Transverse colon (tissue), 4 donors: Measurements from ENCODE around the gene MAP4K4.

Experiments
- CTCF ChIP-seq, 5 experiments: fragments of 200-600 bp in 3 of 5; fragments of 450-650 bp in 2 of 5; sonication (generic) in 3 of 5; IDR thresholded peaks; 1 replicate in 2 of 5; 2 replicates in 3 of 5; pipeline ENCODE4 v1.5.1; 2016 to 2017; ENCODE audit warnings: antibody characterized with exemption in 5 of 5, inconsistent platforms in 3 of 5, mild to moderate bottlenecking in 2 of 5, moderate library complexity in 1 of 5
- EP300 ChIP-seq: sonication (generic); formaldehyde crosslinking; IDR thresholded peaks from one replicate; pipeline ENCODE4 v1.6.1; 2017; ENCODE audit warnings: antibody characterized with exemption, low read depth
- POLR2AphosphoS5 ChIP-seq, 3 donors: sonication (generic); formaldehyde crosslinking; IDR thresholded peaks; one replicate each; pipeline ENCODE4 v1.6.1; 2016; ENCODE audit warnings: antibody characterized with exemption in 3 of 3

GRCh38 chr2:101827246-101827645, 129.7 kb downstream of the MAP4K4 start:
- TF ChIP-seq POLR2AphosphoS5 (IDR thresholded peaks at IDR 0.05) (no peak), CTCF (IDR thresholded peaks at IDR 0.05) (no peak), EP300 (no peak)
